H9 (cell line): Measurements from ENCODE around the gene KLRC1. TPM values are rescaled to one million over a fixed set of nuclear protein-coding genes. Genes with fewer than 3 reads are reported as not detected.

Experiments
- DNase-seq: peaks from one replicate; pipeline ENCODE4 v3.0.0-alpha.2; 2017
- H2AFZ ChIP-seq: one replicate; pipeline ENCODE4 v1.6.1; 2013; ENCODE audit warnings: mild to moderate bottlenecking, low read length, control low read depth, moderate library complexity
- H2AK5ac ChIP-seq: 2 replicates; pipeline ENCODE4 v1.6.1; 2013; ENCODE audit warnings: low read length, control low read depth, mixed read lengths; ENCODE audit not compliant: insufficient read length
- H2BK120ac ChIP-seq: one replicate; pipeline ENCODE4 v1.6.1; 2013; ENCODE audit warnings: low read depth, mild to moderate bottlenecking, low read length, control low read depth, inconsistent platforms; ENCODE audit not compliant: poor library complexity, severe bottlenecking
- H2BK12ac ChIP-seq: 2 replicates; pipeline ENCODE4 v1.6.1; 2013; ENCODE audit warnings: low read length, control low read depth, mixed read lengths, low read depth; ENCODE audit not compliant: insufficient read length
- H2BK15ac ChIP-seq: 2 replicates; pipeline ENCODE4 v1.6.1; 2013; ENCODE audit warnings: low read depth, low read length, control low read depth
- H2BK20ac ChIP-seq: one replicate; pipeline ENCODE4 v1.6.1; 2013; ENCODE audit warnings: low read depth, mild to moderate bottlenecking, low read length, control low read depth, inconsistent platforms; ENCODE audit not compliant: poor library complexity, severe bottlenecking
- H2BK5ac ChIP-seq: 2 replicates; pipeline ENCODE4 v1.6.1; 2013; ENCODE audit warnings: low read length, control low read depth, mixed read lengths; ENCODE audit not compliant: insufficient read length
- H3K14ac ChIP-seq: 2 replicates; pipeline ENCODE4 v1.6.1; 2013; ENCODE audit warnings: low read length, control low read depth; ENCODE audit not compliant: insufficient read depth
- H3K18ac ChIP-seq: 2 replicates; pipeline ENCODE4 v1.6.1; 2013; ENCODE audit warnings: low read depth, mild to moderate bottlenecking, mixed read lengths, low read length, control low read depth; ENCODE audit not compliant: insufficient read length
- H3K23ac ChIP-seq: 2 replicates; pipeline ENCODE4 v1.6.1; 2013; ENCODE audit warnings: low read length, control low read depth, mixed read lengths, low read depth; ENCODE audit not compliant: insufficient read length
- H3K23me2 ChIP-seq: 2 replicates; pipeline ENCODE4 v1.6.1; 2013; ENCODE audit warnings: low read depth, mild to moderate bottlenecking, mixed read lengths, low read length, control low read depth; ENCODE audit not compliant: insufficient read length, poor library complexity, severe bottlenecking
- H3K27ac ChIP-seq: 2 replicates; pipeline ENCODE4 v1.5.1; 2013; ENCODE audit warnings: low read length, control low read depth, mixed read lengths, low read depth; ENCODE audit not compliant: insufficient read length
- H3K27me3 ChIP-seq: 2 replicates; pipeline ENCODE4 v1.6.1; 2013; ENCODE audit warnings: low read length, control low read depth, inconsistent platforms; ENCODE audit not compliant: insufficient read depth
- H3K4ac ChIP-seq: 2 replicates; pipeline ENCODE4 v1.6.1; 2013; ENCODE audit warnings: low read depth, mild to moderate bottlenecking, control low read depth, inconsistent platforms, low read length, moderate library complexity
- H3K4me1 ChIP-seq: 2 replicates; pipeline ENCODE4 v1.6.1; 2013; ENCODE audit warnings: low read length, control low read depth, inconsistent platforms; ENCODE audit not compliant: insufficient read depth
- H3K4me2 ChIP-seq: 2 replicates; pipeline ENCODE4 v1.6.1; 2013; ENCODE audit warnings: low read length, control low read depth, mixed read lengths; ENCODE audit not compliant: insufficient read length, insufficient read depth
- H3K56ac ChIP-seq: 2 replicates; pipeline ENCODE4 v1.6.1; 2013; ENCODE audit warnings: low read depth, mild to moderate bottlenecking, mixed read lengths, low read length, control low read depth; ENCODE audit not compliant: insufficient read length
- H3K79me1 ChIP-seq: 2 replicates; pipeline ENCODE4 v1.6.1; 2013; ENCODE audit warnings: low read depth, mild to moderate bottlenecking, moderate library complexity, low read length, control low read depth, inconsistent platforms; ENCODE audit not compliant: insufficient read depth, poor library complexity, severe bottlenecking
- H3K79me2 ChIP-seq: 2 replicates; pipeline ENCODE4 v1.6.1; 2013; ENCODE audit warnings: low read length, control low read depth, inconsistent platforms; ENCODE audit not compliant: insufficient read depth
- H3K9ac ChIP-seq: 2 replicates; pipeline ENCODE4 v1.6.1; 2013; ENCODE audit warnings: low read length, control low read depth, mixed read lengths; ENCODE audit not compliant: insufficient read length; ENCODE audit errors: extremely low read depth
- H3K9me3 ChIP-seq: one replicate; pipeline ENCODE4 v1.6.1; 2013; ENCODE audit warnings: low read depth, low read length, inconsistent platforms; ENCODE audit not compliant: control insufficient read depth
- H3T11ph ChIP-seq: one replicate; pipeline ENCODE4 v1.6.1; 2013; ENCODE audit warnings: mild to moderate bottlenecking, low read length, control low read depth, inconsistent platforms
- H4K20me1 ChIP-seq: one replicate; pipeline ENCODE4 v1.6.1; 2013; ENCODE audit not compliant: control insufficient read depth, insufficient read length, insufficient read depth
- H4K5ac ChIP-seq: 2 replicates; pipeline ENCODE4 v1.6.1; 2013; ENCODE audit warnings: low read depth, mild to moderate bottlenecking, mixed read lengths, low read length, control low read depth; ENCODE audit not compliant: insufficient read length
- H4K8ac ChIP-seq: replicated peaks from 2 replicates; pipeline ENCODE4 v1.6.1; 2013; ENCODE audit warnings: low read length, control low read depth, mixed read lengths, low read depth; ENCODE audit not compliant: insufficient read length
- H4K91ac ChIP-seq: 2 replicates; pipeline ENCODE4 v1.6.1; 2013; ENCODE audit warnings: low read depth, mild to moderate bottlenecking, moderate library complexity, mixed read lengths, low read length, control low read depth; ENCODE audit not compliant: insufficient read length
- H3K27ac Mint-ChIP-seq, 3 experiments: 2 replicates in 2 of 3; 3 replicates in 1 of 3; pipeline ENCODE4 v1.8.0; 2020 to 2021; ENCODE audit warnings: mixed read lengths in 3 of 3, mild to moderate bottlenecking in 1 of 3, moderate library complexity in 1 of 3
- H3K27me3 Mint-ChIP-seq: 2 replicates; pipeline ENCODE4 v1.8.0; 2021; ENCODE audit warnings: low read depth, mild to moderate bottlenecking, moderate library complexity, mixed read lengths
- H3K36me3 Mint-ChIP-seq, 3 experiments: 2 replicates in 2 of 3; 3 replicates in 1 of 3; pipeline ENCODE4 v1.8.0; 2020 to 2021; ENCODE audit warnings: low read depth in 3 of 3, mixed read lengths in 3 of 3; ENCODE audit not compliant: insufficient read depth in 1 of 3
- H3K4me1 Mint-ChIP-seq, 2 experiments: 2 replicates each; pipeline ENCODE4 v1.8.0; 2020; ENCODE audit warnings: mixed read lengths in 2 of 2
- H3K4me3 Mint-ChIP-seq, 2 experiments: 2 replicates in 1 of 2; 3 replicates in 1 of 2; pipeline ENCODE4 v1.8.0; 2020 to 2021; ENCODE audit warnings: mild to moderate bottlenecking in 2 of 2, mixed read lengths in 2 of 2, moderate library complexity in 1 of 2
- H3K9me3 Mint-ChIP-seq, 2 experiments: 2 replicates in 1 of 2; 3 replicates in 1 of 2; pipeline ENCODE4 v1.8.0; 2020; ENCODE audit warnings: mild to moderate bottlenecking in 2 of 2, mixed read lengths in 2 of 2, moderate library complexity in 1 of 2
- CTCF ChIP-seq: fragments of 200-600 bp; sonication (generic); conservative IDR thresholded peaks from 3 replicates; pipeline ENCODE4 v1.8.0; 2021; ENCODE audit warnings: antibody characterized with exemption, mild to moderate bottlenecking
- total RNA-seq: library from RNA; stranded (reverse); gene quantifications from 2 replicates; pipeline ENCODE4 v1.2.1, GENCODE V29; 2021

The KLRC1 gene
- total RNA-seq, 1 experiment from 2014 or later = not detected

- Histone ChIP-seq H2BK120ac (no peak overlapping the region), H4K8ac (no peak overlapping the region), H3K9ac (no peak overlapping the region), H4K91ac (no peak overlapping the region), H3K14ac (no peak overlapping the region), H3K4me1 (no peaks in the 10 kb centered on the region; the same call in 1 of the 2 replicates), H3K9me3 (no peaks in the 10 kb centered on the region), H3K79me1 (no peaks in the 10 kb centered on the region), H2BK12ac (no peak overlapping the region), H2BK5ac (no peak overlapping the region), H4K5ac (no peak overlapping the region), H4K20me1 (no peaks in the 10 kb centered on the region), H3K4me2 (no peak overlapping the region), H3K56ac (no peak overlapping the region), H3T11ph (no peak overlapping the region), H3K4ac (no peak overlapping the region), H2BK20ac (no peak overlapping the region), H2AFZ (no peak overlapping the region), H3K23ac (no peak overlapping the region), H3K79me2 (no peaks in the 10 kb centered on the region), H3K27ac (no peak overlapping the region), H3K18ac (no peak overlapping the region), H2BK15ac (no peak overlapping the region), H3K27me3 (no peaks in the 10 kb centered on the region), H3K23me2 (no peaks in the 10 kb centered on the region), H2AK5ac (no peak overlapping the region)
- H3K9me3 Mint-ChIP-seq = no peaks in the 10 kb centered on the region; a peak in 1 of 5 replicates
- H3K4me3 Mint-ChIP-seq = no peak overlapping the region
- H3K4me1 Mint-ChIP-seq = peaks cover under 1% of the 10 kb centered on the region in 2 experiments; a peak in 3 of 4 replicates
- no peaks in the 10 kb centered on the region for H3K27me3 Mint-ChIP-seq
- TF ChIP-seq CTCF = no peak
- H3K27ac Mint-ChIP-seq = no peak overlapping the region
- DNase-seq = no peak
- H3K36me3 Mint-ChIP-seq = no peaks in the 10 kb centered on the region
These were observed 52.3 kb downstream of the KLRC1 start for GRCh38 chr12:10400829-10401228.
